Gastroesophageal sphincter (tissue), 4 donors: ENCODE results near the gene SCAND1. TPM values are rescaled to one million over a fixed set of nuclear protein-coding genes. Genes with fewer than 3 reads are reported as not detected.
"Not testable (repeated sequence)": the region's sequence is repeated elsewhere in the genome, so short reads cannot be mapped to it uniquely, and the experiment has no call there.

ENCODE experiments used
- ATAC-seq: fragments of 150-250 bp; one replicate; pipeline ENCODE4 v1.9.1; 2016; ENCODE audit warnings: mild to moderate bottlenecking, moderate library complexity
- H3K27ac ChIP-seq, 4 donors: fragments of 200-600 bp; sonication (generic) in 3 of 4; 1 replicate in 3 of 4; 2 replicates in 1 of 4; pipeline ENCODE4 v1.5.1; 2016 to 2019
- H3K27me3 ChIP-seq: fragments of 200-600 bp; sonication (generic); one replicate; pipeline ENCODE4 v1.5.1; 2019
- H3K36me3 ChIP-seq, 2 donors: fragments of 200-600 bp; sonication (generic); one replicate each; pipeline ENCODE4 v1.5.1; 2019; ENCODE audit warnings: control low read depth in 1 of 2
- H3K4me1 ChIP-seq, 3 donors: fragments of 200-600 bp; sonication (generic); 1 replicate in 2 of 3; 2 replicates in 1 of 3; pipeline ENCODE4 v1.5.1; 2016 to 2019; ENCODE audit warnings: control low read depth in 2 of 3
- H3K4me3 ChIP-seq, 2 donors: fragments of 200-600 bp; sonication (generic); one replicate each; pipeline ENCODE4 v1.5.1; 2019; ENCODE audit warnings: mild to moderate bottlenecking in 1 of 2, moderate library complexity in 1 of 2
- H3K9me3 ChIP-seq, 3 donors: fragments of 200-600 bp; sonication (generic); one replicate each; pipeline ENCODE4 v1.5.1; 2017 to 2019; ENCODE audit warnings: control low read depth in 2 of 3
- CTCF ChIP-seq, 4 experiments: fragments of 200-600 bp in 2 of 4; fragments of 450-650 bp in 2 of 4; sonication (generic) in 1 of 4; IDR thresholded peaks; one replicate each; pipeline ENCODE4 v1.5.1; 2017 to 2019; ENCODE audit warnings: antibody characterized with exemption in 4 of 4, mild to moderate bottlenecking in 2 of 4, moderate library complexity in 2 of 4
- EP300 ChIP-seq: sonication (generic); formaldehyde crosslinking; IDR thresholded peaks from one replicate; pipeline ENCODE4 v1.6.1; 2017; ENCODE audit warnings: antibody characterized with exemption, mild to moderate bottlenecking
- POLR2A ChIP-seq, 2 donors: fragments of 450-650 bp; IDR thresholded peaks; one replicate each; pipeline ENCODE4 v1.6.1; 2017; ENCODE audit warnings: antibody characterized with exemption in 2 of 2, mild to moderate bottlenecking in 2 of 2, moderate library complexity in 1 of 2
- POLR2AphosphoS5 ChIP-seq: sonication (generic); formaldehyde crosslinking; IDR thresholded peaks from one replicate; pipeline ENCODE4 v1.6.1; 2017; ENCODE audit warnings: antibody characterized with exemption
- WGBS, 2 donors: methylation state at CpG; one replicate each; pipeline ENCODE4 v1.1.5; 2018; ENCODE audit warnings: low coverage in 1 of 2; 5-methylcytosine and 5-hydroxymethylcytosine counted together
- total RNA-seq, 4 donors: library from RNA; depleted of rRNA; stranded (reverse); fragments of >200 nt; gene quantifications; one replicate each; pipeline ENCODE4 v1.1.0, GENCODE V29; 2016

Gene SCAND1
- 10 to 100 TPM; 47.9 to 95.2 (median 90.7) TPM for total RNA-seq

GRCh38 chr20:35954200-35954906 is at the start of gene SCAND1:
Gene SCAND1, minus strand, starts transcription at chr20:35954502. Its CDS starts 218 bp downstream, at chr20:35954284.
- TF ChIP-seq EP300 (no peak), POLR2AphosphoS5 (peak; percentile 91), CTCF (IDR thresholded peaks at IDR 0.05) (peak; percentile 88 to 96 (median 92)), POLR2A (IDR thresholded peaks at IDR 0.05) (peak; percentile 75 to 82)
- peak within 1 kb of the TSS; percentile 84 to 91 for H3K4me3 ChIP-seq
- no peaks in the 10 kb centered on the region for H3K36me3 ChIP-seq
- H3K4me1 ChIP-seq: peaks cover 0 to 33% (median 13%) of the 10 kb centered on the region in 3 donors
- H3K27me3 ChIP-seq: no peaks in the 10 kb centered on the region
- peak; percentile 94 for ATAC-seq
- no CpG with 5 or more reads among the region's 76 CpGs for WGBS, 2 donors
- peak within 1 kb of the TSS; percentile 92 to 98 (median 96) for H3K27ac ChIP-seq
- H3K9me3 ChIP-seq: no peaks in the 10 kb centered on the region

- Histone ChIP-seq H3K27me3 (no peaks in the 10 kb centered on the region), H3K27ac (no peak overlapping the region), H3K9me3 (peaks cover 0 to 4% (median 0%) of the 10 kb centered on the region in 3 donors), H3K4me3 (no peak overlapping the region), H3K4me1 (no peaks in the 10 kb centered on the region), H3K36me3 (no peaks in the 10 kb centered on the region)
- ATAC-seq: no peak
- TF ChIP-seq POLR2AphosphoS5: no peak
- no peak for TF ChIP-seq EP300
- TF ChIP-seq CTCF (IDR thresholded peaks at IDR 0.05): no peak
- no peak for TF ChIP-seq POLR2A (IDR thresholded peaks at IDR 0.05)
- 57 to 86% methylated on average over 1 of the region's 1 CpG for WGBS, 2 donors
These were observed 49.7 kb upstream of the SCAND1 start for GRCh38 chr20:36004045-36004444.

DNA sequence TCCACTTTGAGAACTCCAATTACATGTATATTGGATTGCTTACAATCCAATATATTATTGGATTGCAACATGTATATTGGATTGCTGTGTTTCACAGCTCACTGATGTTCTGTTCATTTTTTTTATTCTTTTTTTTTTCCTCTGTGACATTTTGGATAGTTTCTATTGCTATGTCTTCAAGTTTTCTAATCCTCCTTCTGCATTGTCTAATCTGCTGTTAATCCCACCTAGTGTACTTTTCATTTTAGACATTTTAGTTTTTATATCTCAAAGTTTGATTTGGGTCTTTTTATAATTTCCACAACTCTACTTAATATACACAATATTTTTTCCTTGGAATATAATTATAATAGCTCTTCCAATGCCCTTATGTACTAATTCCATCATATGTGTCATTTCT is 48.6 kb upstream of the SCAND1 start:
- H3K4me1 ChIP-seq: no peaks in the 10 kb centered on the region
- no peak for ATAC-seq
- H3K9me3 ChIP-seq: peaks cover 0 to 4% (median 0%) of the 10 kb centered on the region in 3 donors
- no peak overlapping the region for H3K27ac ChIP-seq
- H3K36me3 ChIP-seq: no peaks in the 10 kb centered on the region
- no peaks in the 10 kb centered on the region for H3K27me3 ChIP-seq
- no peak for TF ChIP-seq EP300
- no peak for TF ChIP-seq POLR2A (IDR thresholded peaks at IDR 0.05)
- no peak for TF ChIP-seq CTCF (IDR thresholded peaks at IDR 0.05)
- TF ChIP-seq POLR2AphosphoS5: no peak
- no peak overlapping the region for H3K4me3 ChIP-seq

- H3K36me3 ChIP-seq, H3K27ac ChIP-seq, ATAC-seq, H3K4me1 ChIP-seq, H3K9me3 ChIP-seq, H3K27me3 ChIP-seq, H3K4me3 ChIP-seq: not testable (repeated sequence)
- WGBS, 2 donors: no CpG with 5 or more reads among the region's 34 CpGs
These were observed 47.0 kb upstream of the SCAND1 start for GRCh38 chr20:36001331-36001730.

DNA sequence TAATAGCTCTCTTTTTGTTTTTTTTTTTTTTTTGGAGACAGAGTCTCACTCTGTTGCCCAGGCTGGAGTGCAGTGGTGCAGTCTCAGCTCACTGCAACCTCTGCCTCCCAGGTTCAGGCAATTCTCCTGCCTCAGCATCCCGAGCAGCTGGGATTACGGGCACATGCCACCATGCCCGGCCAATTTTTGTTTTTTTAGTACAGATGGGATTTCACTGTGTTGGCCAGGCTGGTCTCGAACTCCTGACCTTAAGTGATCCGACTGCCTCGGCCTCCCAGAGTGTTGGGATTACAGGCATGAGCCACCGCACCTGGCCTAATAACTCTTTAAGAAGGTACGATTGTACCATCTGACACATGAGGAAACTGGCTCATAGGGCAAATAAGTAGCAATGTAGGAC is 42.2 kb upstream of the SCAND1 start:
- H3K27ac ChIP-seq, H3K4me1 ChIP-seq, H3K4me3 ChIP-seq, H3K36me3 ChIP-seq, H3K9me3 ChIP-seq, ATAC-seq, H3K27me3 ChIP-seq: not testable (repeated sequence)
- 96% methylated on average over 5 of the region's 8 CpGs; no CpG with 5 or more reads in 1 of the 2 donors for WGBS, 2 donors

GRCh38 chr20:35994994-35995453 is 40.7 kb upstream of the SCAND1 start:
- Histone ChIP-seq H3K4me3 (no peak overlapping the region), H3K27ac (no peak overlapping the region), H3K36me3 (no peaks in the 10 kb centered on the region), H3K9me3 (peaks cover 0 to 4% (median 0%) of the 10 kb centered on the region in 3 donors), H3K27me3 (no peaks in the 10 kb centered on the region), H3K4me1 (peaks cover 0 to 6% (median 0%) of the 10 kb centered on the region in 3 donors)
- no peak for TF ChIP-seq EP300
- TF ChIP-seq CTCF (IDR thresholded peaks at IDR 0.05): peak; percentile 67 to 93 (median 78)
- TF ChIP-seq POLR2AphosphoS5: no peak
- WGBS, 2 donors: 2 to 3% methylated on average over 5 to 6 of the region's 6 CpGs
- peak; percentile 84 for ATAC-seq
